Uterus (tissue), 2 donors: ENCODE measurements around the gene URB2.

Experiments used
- POLR2A ChIP-seq, 2 donors: fragments of 450-650 bp; IDR thresholded peaks; one replicate each; pipeline ENCODE4 v1.6.1; 2016; ENCODE audit warnings: antibody characterized with exemption in 2 of 2, mild to moderate bottlenecking in 1 of 2, moderate library complexity in 1 of 2
- TF ChIP-seq, protein P1 (sequence below), 4 experiments: fragments of 200-600 bp in 2 of 4; fragments of 450-650 bp in 2 of 4; sonication (generic) in 2 of 4; IDR thresholded peaks; one replicate each; pipeline ENCODE4 v1.5.1; 2016 to 2019; ENCODE audit warnings: antibody characterized with exemption in 4 of 4, mild to moderate bottlenecking in 2 of 4, moderate library complexity in 1 of 4

DNA sequence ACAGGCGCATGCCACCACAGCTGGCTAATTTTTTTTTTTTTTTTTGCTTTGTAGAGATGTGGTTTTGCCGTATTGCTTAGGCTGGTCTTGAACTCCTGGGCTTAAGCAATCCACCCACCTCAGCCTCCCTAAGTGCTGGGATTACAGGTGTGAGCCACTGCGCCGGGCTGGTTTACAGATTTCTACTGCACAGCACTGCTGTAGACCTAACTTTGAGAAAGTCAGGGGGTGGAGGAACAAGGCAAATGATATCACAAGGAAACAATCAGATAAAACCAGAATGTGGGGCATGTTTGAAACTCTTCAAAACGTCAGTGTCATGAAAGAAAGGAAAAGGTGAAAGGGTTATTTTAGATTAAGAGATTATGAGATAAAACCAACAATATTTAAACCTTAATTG is 45.3 kb downstream of the URB2 start:
- TF ChIP-seq, protein P1, sequence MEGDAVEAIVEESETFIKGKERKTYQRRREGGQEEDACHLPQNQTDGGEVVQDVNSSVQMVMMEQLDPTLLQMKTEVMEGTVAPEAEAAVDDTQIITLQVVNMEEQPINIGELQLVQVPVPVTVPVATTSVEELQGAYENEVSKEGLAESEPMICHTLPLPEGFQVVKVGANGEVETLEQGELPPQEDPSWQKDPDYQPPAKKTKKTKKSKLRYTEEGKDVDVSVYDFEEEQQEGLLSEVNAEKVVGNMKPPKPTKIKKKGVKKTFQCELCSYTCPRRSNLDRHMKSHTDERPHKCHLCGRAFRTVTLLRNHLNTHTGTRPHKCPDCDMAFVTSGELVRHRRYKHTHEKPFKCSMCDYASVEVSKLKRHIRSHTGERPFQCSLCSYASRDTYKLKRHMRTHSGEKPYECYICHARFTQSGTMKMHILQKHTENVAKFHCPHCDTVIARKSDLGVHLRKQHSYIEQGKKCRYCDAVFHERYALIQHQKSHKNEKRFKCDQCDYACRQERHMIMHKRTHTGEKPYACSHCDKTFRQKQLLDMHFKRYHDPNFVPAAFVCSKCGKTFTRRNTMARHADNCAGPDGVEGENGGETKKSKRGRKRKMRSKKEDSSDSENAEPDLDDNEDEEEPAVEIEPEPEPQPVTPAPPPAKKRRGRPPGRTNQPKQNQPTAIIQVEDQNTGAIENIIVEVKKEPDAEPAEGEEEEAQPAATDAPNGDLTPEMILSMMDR (IDR thresholded peaks at IDR 0.05) = no peak
- no peak for TF ChIP-seq POLR2A (IDR thresholded peaks at IDR 0.05)
